Tibial nerve (tissue), 4 donors: ENCODE measurements around the gene GHRH.

Experiments used
- CTCF ChIP-seq, 5 experiments: fragments of 200-600 bp in 3 of 5; fragments of 450-650 bp in 2 of 5; sonication (generic) in 3 of 5; IDR thresholded peaks; one replicate each; pipeline ENCODE4 v1.5.1; 2016 to 2019; ENCODE audit warnings: antibody characterized with exemption in 5 of 5, mild to moderate bottlenecking in 3 of 5, moderate library complexity in 2 of 5
- EP300 ChIP-seq, 2 donors: sonication (generic); formaldehyde crosslinking; IDR thresholded peaks; one replicate each; pipeline ENCODE4 v1.6.1; 2017; ENCODE audit warnings: antibody characterized with exemption in 2 of 2, mild to moderate bottlenecking in 1 of 2

GRCh38 chr20:37242503-37242902, 19.1 kb downstream of the GHRH start:
- TF ChIP-seq CTCF (IDR thresholded peaks at IDR 0.05) (no peak), EP300 (IDR thresholded peaks at IDR 0.05) (no peak)
